Eye (tissue), 1 donor: Measurements from ENCODE around the gene CTIF.

Experiments
- DNase-seq: peaks from one replicate; pipeline ENCODE4 v3.0.0-alpha.2; 2015

The CTIF gene

GRCh38 chr18:48623468-48624235 is 84.8 kb downstream of the CTIF start:
- DNase-seq: peak; percentile 23

GRCh38 chr18:48624856-48625255 is 86.0 kb downstream of the CTIF start:
- no peak for DNase-seq

GRCh38 chr18:48627216-48627615 is 88.4 kb downstream of the CTIF start:
- no peak for DNase-seq

GRCh38 chr18:48629730-48630324 is 91.0 kb downstream of the CTIF start:
- peak; percentile 47 for DNase-seq

GRCh38 chr18:48631851-48632250 is 93.0 kb downstream of the CTIF start:
- DNase-seq: no peak

GRCh38 chr18:48632676-48633257 is 93.9 kb downstream of the CTIF start:
- no peak for DNase-seq

GRCh38 chr18:48634491-48634890 is 95.7 kb downstream of the CTIF start:
- DNase-seq: no peak

- DNase-seq: no peak
Observed at GRCh38 chr18:48634975-48635374, 96.1 kb downstream of the CTIF start.

GRCh38 chr18:48635806-48636205 is 97.0 kb downstream of the CTIF start:
- DNase-seq: no peak

- DNase-seq: no peak
Observed at GRCh38 chr18:48636436-48636835, 97.6 kb downstream of the CTIF start.

- DNase-seq: no peak
Observed at GRCh38 chr18:48637081-48637990, 98.5 kb downstream of the CTIF start.

GRCh38 chr18:48638451-48638850 is 99.6 kb downstream of the CTIF start:
- no peak for DNase-seq

GRCh38 chr18:48638896-48639771 is 100.3 kb downstream of the CTIF start:
- DNase-seq: no peak

GRCh38 chr18:48639772-48640432 is 101.1 kb downstream of the CTIF start:
- DNase-seq: no peak

- no peak for DNase-seq
Observed at GRCh38 chr18:48640566-48641270, 101.9 kb downstream of the CTIF start.

GRCh38 chr18:48641981-48642380 is 103.2 kb downstream of the CTIF start:
- no peak for DNase-seq

- DNase-seq: no peak
Observed at GRCh38 chr18:48642503-48642902, 103.7 kb downstream of the CTIF start.

- DNase-seq: no peak
Observed at GRCh38 chr18:48643262-48643661, 104.4 kb downstream of the CTIF start.

- no peak for DNase-seq
Observed at GRCh38 chr18:48644029-48644428, 105.2 kb downstream of the CTIF start.

GRCh38 chr18:48645427-48646002 is 106.7 kb downstream of the CTIF start:
- DNase-seq: no peak

- no peak for DNase-seq
Observed at GRCh38 chr18:48646976-48647375, 108.1 kb downstream of the CTIF start.
